Measurements from ENCODE around the gene KHSRP.

The KHSRP gene

DNA sequence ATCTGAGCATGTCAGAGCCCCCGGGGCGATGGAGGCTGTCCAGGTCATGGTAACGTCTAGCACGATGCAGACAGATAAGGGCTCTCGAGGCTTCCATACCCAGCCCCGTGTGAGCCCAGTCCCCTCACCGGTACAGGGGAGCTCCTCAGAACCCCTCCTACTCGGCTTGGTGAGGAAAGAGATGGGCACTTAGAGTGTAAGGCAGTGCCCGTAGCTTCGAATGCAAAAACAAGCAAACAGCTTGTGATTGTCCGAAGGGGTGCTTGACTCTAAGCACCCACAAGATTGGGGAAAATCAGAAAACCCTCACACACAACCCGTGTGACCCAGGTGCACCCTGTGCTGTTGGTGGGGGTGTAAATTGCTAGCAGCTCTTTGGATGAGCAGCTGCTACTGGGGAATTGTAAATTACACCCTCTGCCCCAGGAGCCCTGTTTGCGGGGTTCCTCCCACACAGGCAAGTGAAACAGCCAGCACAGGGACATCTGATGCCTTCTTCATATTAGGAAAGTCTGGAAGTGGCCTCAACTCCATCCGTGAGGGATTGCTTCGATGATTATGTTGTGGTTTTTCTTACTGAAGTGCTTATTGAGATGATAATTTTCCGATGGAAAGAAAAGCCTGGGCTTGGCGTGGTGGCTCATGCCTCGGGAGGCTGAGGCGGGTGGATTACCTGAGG lies 48.0 kb downstream of the KHSRP start:
- H3K27ac Mint-ChIP-seq, result no peak overlapping the region
- H3K36me3 Mint-ChIP-seq, result peaks cover 22% of the 10 kb centered on the region
- DNase-seq, result no peak
- no peaks in the 10 kb centered on the region for H3K27me3 Mint-ChIP-seq
- peaks cover 12% of the 10 kb centered on the region for H3K4me1 Mint-ChIP-seq
- H3K4me3 Mint-ChIP-seq, result no peak overlapping the region
- H3K9me3 Mint-ChIP-seq, result no peaks in the 10 kb centered on the region
- CTCF ChIA-PET, result no interaction called here

GRCh38 chr19:6375411-6376010 lies 49.1 kb downstream of the KHSRP start, which contains the start of gene PSPN:
TSS of gene PSPN (minus strand) at chr19:6375933. CDS start at chr19:6375849, 84 bp downstream.
- CTCF ChIA-PET, result no interaction called here
- H3K27me3 Mint-ChIP-seq, result no peaks in the 10 kb centered on the region
- H3K36me3 Mint-ChIP-seq, result peaks cover 14% of the 10 kb centered on the region
- H3K4me1 Mint-ChIP-seq, result peaks cover 16% of the 10 kb centered on the region
- no peak within 1 kb of the TSS for H3K4me3 Mint-ChIP-seq
- H3K9me3 Mint-ChIP-seq, result no peaks in the 10 kb centered on the region
- H3K27ac Mint-ChIP-seq, result no peak within 1 kb of the TSS
- no peak for DNase-seq

DNA sequence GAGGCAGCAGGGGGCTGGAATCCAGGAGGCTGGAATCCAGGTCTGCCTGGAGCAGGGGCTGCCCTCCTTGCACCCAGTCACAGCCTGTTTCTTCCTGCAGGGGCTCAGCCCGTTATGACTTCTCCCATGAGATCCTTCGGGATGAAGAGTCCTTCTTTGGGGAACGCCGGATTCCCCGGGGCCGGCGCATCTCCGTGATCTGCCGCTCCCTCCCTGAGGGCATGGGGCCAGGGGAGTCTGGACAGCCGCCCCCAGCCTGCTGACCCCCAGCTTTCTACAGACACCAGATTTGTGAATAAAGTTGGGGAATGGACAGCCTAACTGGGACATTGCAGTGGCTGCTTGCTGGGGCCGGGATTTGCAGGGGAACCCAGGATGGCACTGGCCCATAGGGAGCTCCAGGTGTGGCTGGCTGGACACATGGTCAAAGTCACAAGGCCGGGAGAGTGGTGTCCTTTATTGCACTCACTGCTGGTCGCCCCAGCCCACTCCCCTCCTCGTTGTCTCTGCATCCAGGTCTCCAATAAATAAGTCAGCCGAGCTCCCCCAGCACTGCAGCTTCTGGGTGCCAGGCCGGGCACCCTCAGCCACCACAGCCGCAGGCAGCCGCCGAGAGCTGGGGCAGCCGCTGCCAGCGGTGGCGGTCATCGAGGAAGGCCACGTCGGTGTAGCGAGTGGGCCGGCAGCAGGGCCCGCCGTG lies 49.8 kb downstream of the KHSRP start:
- H3K4me3 Mint-ChIP-seq, result no peak overlapping the region
- CTCF ChIA-PET, result no interaction called here
- peaks cover 10% of the 10 kb centered on the region for H3K36me3 Mint-ChIP-seq

DNA sequence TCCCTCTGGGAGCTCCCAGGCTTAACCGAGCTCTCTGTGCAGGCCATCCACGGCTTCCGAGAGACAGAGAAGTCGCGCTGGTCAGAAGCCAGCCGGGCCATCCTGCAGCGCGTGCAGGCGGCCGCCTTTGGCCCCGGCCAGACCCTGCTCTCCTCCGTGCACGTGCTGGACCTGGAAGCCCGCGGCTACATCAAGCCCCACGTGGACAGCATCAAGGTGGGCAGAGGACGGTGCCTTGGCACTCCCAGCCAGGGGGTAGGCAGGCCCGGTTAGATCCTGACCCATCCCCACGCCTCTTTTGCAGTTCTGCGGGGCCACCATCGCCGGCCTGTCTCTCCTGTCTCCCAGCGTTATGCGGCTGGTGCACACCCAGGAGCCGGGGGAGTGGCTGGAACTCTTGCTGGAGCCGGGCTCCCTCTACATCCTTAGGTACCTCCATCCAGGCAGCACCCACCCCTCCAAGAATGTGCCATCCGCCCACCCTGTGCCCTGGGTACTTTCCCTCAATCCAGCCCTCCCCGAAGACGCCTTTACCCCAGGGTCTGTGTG lies 50.4 kb downstream of the KHSRP start:
- no peaks in the 10 kb centered on the region for H3K27me3 Mint-ChIP-seq
- H3K9me3 Mint-ChIP-seq, result no peaks in the 10 kb centered on the region
- CTCF ChIA-PET, result no interaction called here
- H3K4me3 Mint-ChIP-seq, result peak overlapping the region; percentile 77
- H3K27ac Mint-ChIP-seq, result no peak overlapping the region
- peaks cover 21% of the 10 kb centered on the region for H3K4me1 Mint-ChIP-seq
- no peak for DNase-seq
- H3K36me3 Mint-ChIP-seq, result peaks cover 12% of the 10 kb centered on the region

More for the DNA sequence above, 49.8 kb downstream of the KHSRP start:
- Mint-ChIP-seq H3K4me1 (peaks cover 17% of the 10 kb centered on the region), H3K27ac (no peak overlapping the region), H3K27me3 (no peaks in the 10 kb centered on the region), H3K9me3 (no peaks in the 10 kb centered on the region)
- no peak for DNase-seq

- Mint-ChIP-seq H3K27ac (peak overlapping the region; percentile 98), H3K36me3 (peaks cover 14% of the 10 kb centered on the region), H3K9me3 (no peaks in the 10 kb centered on the region), H3K27me3 (no peaks in the 10 kb centered on the region), H3K4me3 (peak overlapping the region; percentile 77), H3K4me1 (peaks cover 22% of the 10 kb centered on the region)
- no peak for DNase-seq
- CTCF ChIA-PET, result no interaction called here
Measured at GRCh38 chr19:6373813-6374108, 50.9 kb downstream of the KHSRP start.

DNA sequence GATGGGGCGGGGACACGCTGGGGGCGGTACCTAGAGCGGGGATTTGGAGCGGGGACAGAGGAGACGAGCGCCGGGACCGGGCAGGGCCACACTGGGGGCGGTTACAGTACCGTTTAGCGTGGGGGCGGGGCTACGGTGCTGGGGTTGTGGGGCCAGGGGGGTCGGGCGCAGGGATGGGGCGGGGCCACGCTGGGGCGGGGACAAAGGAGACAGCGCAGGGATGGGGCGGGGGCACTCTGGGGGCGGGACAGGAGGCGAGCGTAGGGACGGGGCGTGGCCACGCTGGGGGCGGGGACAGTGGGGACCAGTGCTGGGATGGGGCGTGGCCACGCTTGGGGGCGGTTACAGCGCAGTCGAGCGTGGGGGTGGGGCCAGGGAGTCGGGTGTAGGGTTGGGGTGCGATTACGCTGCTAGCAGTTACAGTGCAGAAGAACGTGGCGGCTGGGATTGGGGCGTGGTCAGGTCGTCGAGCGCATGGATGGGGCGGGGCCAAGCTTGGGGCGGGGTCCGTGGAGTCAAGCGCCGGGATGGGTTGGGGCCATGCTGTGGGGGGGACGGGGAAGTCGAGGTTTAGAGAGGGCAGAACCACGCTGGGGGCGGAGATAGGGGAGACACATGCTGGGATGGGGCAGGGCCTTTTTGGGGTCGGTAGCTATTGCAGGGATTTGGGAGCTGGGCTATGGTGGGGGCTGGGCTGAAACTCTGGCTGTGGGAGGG lies 51.4 kb downstream of the KHSRP start:
- H3K9me3 Mint-ChIP-seq, result no peaks in the 10 kb centered on the region
- CTCF ChIA-PET, result interaction anchor here (1.0 to 1.7 kb wide), 2 partner anchors 10 to 20 kb away, joined by 3 to 7 read pairs; no protein-coding TSS in a partner anchor
- DNase-seq, result peak; percentile 100
- peak overlapping the region; percentile 77 for H3K4me3 Mint-ChIP-seq
- peaks cover 22% of the 10 kb centered on the region for H3K4me1 Mint-ChIP-seq
- peak overlapping the region; percentile 98 for H3K27ac Mint-ChIP-seq
- H3K36me3 Mint-ChIP-seq, result peaks cover 13% of the 10 kb centered on the region
- no peaks in the 10 kb centered on the region for H3K27me3 Mint-ChIP-seq

DNA sequence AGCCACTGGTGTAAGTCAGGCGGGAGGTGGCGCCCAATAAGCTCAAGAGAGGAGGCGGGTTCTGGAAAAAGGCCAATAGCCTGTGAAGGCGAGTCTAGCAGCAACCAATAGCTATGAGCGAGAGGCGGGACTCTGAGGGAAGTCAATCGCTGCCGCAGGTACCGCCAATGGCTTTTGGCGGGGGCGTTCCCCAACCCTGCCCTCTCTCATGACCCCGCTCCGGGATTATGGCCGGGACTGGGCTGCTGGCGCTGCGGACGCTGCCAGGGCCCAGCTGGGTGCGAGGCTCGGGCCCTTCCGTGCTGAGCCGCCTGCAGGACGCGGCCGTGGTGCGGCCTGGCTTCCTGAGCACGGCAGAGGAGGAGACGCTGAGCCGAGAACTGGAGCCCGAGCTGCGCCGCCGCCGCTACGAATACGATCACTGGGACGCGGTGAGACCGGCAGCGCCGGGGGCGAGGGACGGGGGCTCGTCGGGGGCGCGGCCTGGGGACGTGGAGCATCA lies 52.0 kb downstream of the KHSRP start, which contains the start of gene ALKBH7:
Gene ALKBH7, plus strand, starts transcription at position 201 of the 502 bp plus-strand sequence. Its CDS starts 27 bp downstream, at position 228.
- CTCF ChIA-PET, result interaction anchor here (1.0 to 1.7 kb wide), 2 partner anchors 9 to 19 kb away, joined by 3 to 7 read pairs; no protein-coding TSS in a partner anchor
- Mint-ChIP-seq H3K27ac (peak within 1 kb of the TSS; percentile 98), H3K36me3 (peaks cover 15% of the 10 kb centered on the region), H3K4me3 (peak within 1 kb of the TSS; percentile 77), H3K4me1 (peaks cover 22% of the 10 kb centered on the region), H3K9me3 (no peaks in the 10 kb centered on the region), H3K27me3 (no peaks in the 10 kb centered on the region)
- DNase-seq, result peak; percentile 98

DNA sequence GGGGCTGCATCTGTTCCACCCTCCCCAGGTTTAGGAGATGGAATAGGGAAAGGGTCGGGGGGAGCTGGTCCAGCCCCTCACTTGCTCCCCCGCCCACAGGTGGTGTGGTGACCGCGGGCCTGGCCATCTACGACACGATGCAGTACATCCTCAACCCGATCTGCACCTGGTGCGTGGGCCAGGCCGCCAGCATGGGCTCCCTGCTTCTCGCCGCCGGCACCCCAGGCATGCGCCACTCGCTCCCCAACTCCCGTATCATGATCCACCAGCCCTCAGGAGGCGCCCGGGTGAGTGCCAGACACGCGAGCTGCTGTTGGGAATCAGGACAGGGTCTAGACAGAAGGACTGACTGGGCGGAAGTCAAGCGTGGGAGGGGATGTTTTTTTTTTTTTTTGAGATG lies 60.3 kb downstream of the KHSRP start:
- H3K27me3 Mint-ChIP-seq, result no peaks in the 10 kb centered on the region
- H3K27ac Mint-ChIP-seq, result peak overlapping the region; percentile 60
- peak overlapping the region; percentile 35 for H3K4me3 Mint-ChIP-seq
- H3K36me3 Mint-ChIP-seq, result peaks cover 39% of the 10 kb centered on the region
- no peak for DNase-seq
- H3K4me1 Mint-ChIP-seq, result peaks cover 23% of the 10 kb centered on the region
- no peaks in the 10 kb centered on the region for H3K9me3 Mint-ChIP-seq
- CTCF ChIA-PET, result interaction anchor here (1.9 kb wide), 1 partner anchor 8 kb away, joined by 7 read pairs; the partner anchor contains the start of gene ALKBH7

Measured in activated naive CD4-positive, alpha-beta T cell treated with anti-CD3 and anti-CD28 coated beads, Interleukin-2, amount 10 ng/mL, durations not matched to agents 7 days and 5 days (primary cell).